ENCODE measurements around the gene TRAIP. TPM values are rescaled to one million over a fixed set of nuclear protein-coding genes. Genes with fewer than 3 reads are reported as not detected.
"Not testable (repeated sequence)": the region's sequence is repeated elsewhere in the genome, so short reads cannot be mapped to it uniquely, and the experiment has no call there.

The TRAIP gene
- total RNA-seq, 8 experiments from 2014 or later, result 0.66 to 15.3 (median 3.7) TPM

DNA sequence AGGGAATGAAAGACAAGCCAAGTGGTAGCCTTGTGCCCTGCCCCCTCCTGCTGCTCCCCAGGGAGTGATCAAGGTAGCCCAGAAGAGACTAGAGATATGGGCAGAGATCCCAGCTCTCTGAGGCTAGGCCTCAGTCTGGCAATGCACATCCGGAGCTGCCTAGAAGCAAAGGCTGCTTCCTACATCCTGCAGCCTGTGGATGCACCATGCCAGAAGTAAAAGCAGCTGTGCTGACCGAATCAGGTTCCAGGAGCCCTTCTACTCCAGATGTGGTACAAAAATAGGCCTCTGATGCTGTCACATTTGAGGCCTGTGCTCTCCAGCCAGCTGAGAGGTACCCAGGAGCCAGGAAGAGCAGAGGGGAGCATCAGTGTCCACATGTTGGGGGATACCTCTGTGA, 16.0 kb downstream of the TRAIP start:
- Histone ChIP-seq H3K4me3 (no peak overlapping the region), H3K4me1 (replicated peaks in 1 of 2) (no peaks in the 10 kb centered on the region), H3K27ac (no peak overlapping the region)
- in situ Hi-C loops (cut with MboI; ENCODE audit: low pct_unique_long_range_greater_than_20kb in 2 of 9, low sequenced_read_pairs in 9 of 9, unreplicated experiment in 9 of 9), result no loop called here
- WGBS, 10 experiments, result no CpG with 5 or more reads among the region's 2 CpGs
- no peak for ATAC-seq (replicated peaks in 6 of 8)

- WGBS, 10 experiments, result 0 to 100% (median 80%) methylated on average over 1 to 3 of the region's 6 CpGs; no CpG with 5 or more reads in 5 of the 10 experiments
- in situ Hi-C loops (cut with MboI; ENCODE audit: low pct_unique_long_range_greater_than_20kb in 2 of 9, low sequenced_read_pairs in 9 of 9, unreplicated experiment in 9 of 9), result no loop called here
- Histone ChIP-seq H3K27ac (no peak overlapping the region), H3K4me3 (no peak overlapping the region), H3K4me1 (replicated peaks in 1 of 2) (no peaks in the 10 kb centered on the region)
- peak; percentile 85 to 96 (median 90) for ATAC-seq (replicated peaks in 6 of 8)
These were observed 17.1 kb downstream of the TRAIP start for GRCh38 chr3:49839193-49839809.

- Histone ChIP-seq H3K27ac (no peak overlapping the region), H3K4me1 (replicated peaks in 1 of 2) (no peaks in the 10 kb centered on the region), H3K4me3 (no peak overlapping the region)
- no peak for ATAC-seq (replicated peaks in 6 of 8)
- in situ Hi-C loops (cut with MboI; ENCODE audit: low pct_unique_long_range_greater_than_20kb in 2 of 9, low sequenced_read_pairs in 9 of 9, unreplicated experiment in 9 of 9), result no loop called here
- 0 to 70% (median 20%) methylated on average over 1 to 2 of the region's 3 CpGs; no CpG with 5 or more reads in 6 of the 10 experiments for WGBS, 10 experiments
These were observed 25.0 kb downstream of the TRAIP start for GRCh38 chr3:49831341-49831740.

DNA sequence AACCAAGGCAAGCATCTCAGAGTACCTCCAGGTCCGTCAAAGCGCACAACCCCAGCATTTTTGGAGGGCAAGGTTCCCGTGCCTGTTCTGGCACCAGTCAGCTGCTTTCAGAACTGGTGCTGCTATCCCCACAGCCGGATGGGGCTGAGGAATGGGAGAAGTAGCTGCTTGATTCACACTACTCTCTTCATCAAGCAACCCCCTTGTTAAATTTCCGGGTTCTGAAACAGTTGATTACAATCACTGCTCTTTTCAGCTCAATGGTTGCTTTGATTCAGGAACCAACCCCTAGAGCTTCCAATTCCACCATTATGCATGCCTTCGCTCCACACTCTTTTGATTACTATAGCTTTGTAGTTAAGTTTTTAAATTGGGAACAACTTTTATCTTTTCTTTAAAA, 30.3 kb downstream of the TRAIP start:
- 60 to 100% (median 84%) methylated on average over 1 to 5 of the region's 6 CpGs; no CpG with 5 or more reads in 2 of the 10 experiments for WGBS, 10 experiments
- H3K4me3 ChIP-seq, result no peak overlapping the region

GRCh38 chr3:49823131-49823530, 33.2 kb downstream of the TRAIP start:
- H3K27ac ChIP-seq; H3K4me3 ChIP-seq; H3K4me1 ChIP-seq (replicated peaks in 1 of 2); ATAC-seq (replicated peaks in 6 of 8): not testable (repeated sequence)
- 75 to 100% (median 84%) methylated on average over 1 to 3 of the region's 3 CpGs; no CpG with 5 or more reads in 2 of the 10 experiments for whole genome bisulfite sequencing, 10 experiments
- in situ Hi-C loops (cut with MboI; ENCODE audit: low pct_unique_long_range_greater_than_20kb in 2 of 9, low sequenced_read_pairs in 9 of 9, unreplicated experiment in 9 of 9), result loop anchor here in 1 of 9 experiments (25.0 kb wide), 1 partner anchor 89 kb away; the partner anchor contains the start of gene MST1R

More for the DNA sequence above, 30.3 kb downstream of the TRAIP start:
- Histone ChIP-seq H3K27ac (no peak overlapping the region), H3K4me1 (replicated peaks in 1 of 2) (no peaks in the 10 kb centered on the region)
- in situ Hi-C loops (cut with MboI; ENCODE audit: low pct_unique_long_range_greater_than_20kb in 2 of 9, low sequenced_read_pairs in 9 of 9, unreplicated experiment in 9 of 9), result no loop called here
- no peak for ATAC-seq (replicated peaks in 6 of 8)

- no peak within 1 kb of the TSS for H3K4me3 ChIP-seq
- WGBS, 10 experiments, result 0 to 82% (median 71%) methylated on average over 1 to 7 of the region's 9 CpGs; no CpG with 5 or more reads in 5 of the 10 experiments
- peaks cover 0 to 4% of the 10 kb centered on the region in 2 donors for H3K4me1 ChIP-seq (replicated peaks in 1 of 2)
- ATAC-seq (replicated peaks in 6 of 8), result peak; percentile 33 to 97 (median 90)
- H3K27ac ChIP-seq, result peak within 1 kb of the TSS in 1 of 2 donors; percentile 62
- in situ Hi-C loops (cut with MboI; ENCODE audit: low pct_unique_long_range_greater_than_20kb in 2 of 9, low sequenced_read_pairs in 9 of 9, unreplicated experiment in 9 of 9), result loop anchor here in 1 of 9 experiments (25.0 kb wide), 1 partner anchor 99 kb away; the partner anchor contains the start of gene MST1R
These were observed 42.7 kb downstream of the TRAIP start, which contains the start of gene UBA7 for GRCh38 chr3:49813497-49814174. Gene UBA7, minus strand, starts transcription at chr3:49813953. Its CDS starts 166 bp downstream, at chr3:49813787.

GRCh38 chr3:49812916-49813496, 43.4 kb downstream of the TRAIP start:
- WGBS, 10 experiments, result 20 to 94% (median 80%) methylated on average over 1 to 6 of the region's 9 CpGs; no CpG with 5 or more reads in 5 of the 10 experiments
- H3K27ac ChIP-seq, result no peak overlapping the region
- ATAC-seq (replicated peaks in 6 of 8), result peak in 2 of 8 experiments; percentile 21 to 30
- peaks cover 0 to 4% of the 10 kb centered on the region in 2 donors for H3K4me1 ChIP-seq (replicated peaks in 1 of 2)
- H3K4me3 ChIP-seq, result no peak overlapping the region
- in situ Hi-C loops (cut with MboI; ENCODE audit: low pct_unique_long_range_greater_than_20kb in 2 of 9, low sequenced_read_pairs in 9 of 9, unreplicated experiment in 9 of 9), result loop anchor here in 1 of 9 experiments (25.0 kb wide), 1 partner anchor 99 kb away; the partner anchor contains the start of gene MST1R

DNA sequence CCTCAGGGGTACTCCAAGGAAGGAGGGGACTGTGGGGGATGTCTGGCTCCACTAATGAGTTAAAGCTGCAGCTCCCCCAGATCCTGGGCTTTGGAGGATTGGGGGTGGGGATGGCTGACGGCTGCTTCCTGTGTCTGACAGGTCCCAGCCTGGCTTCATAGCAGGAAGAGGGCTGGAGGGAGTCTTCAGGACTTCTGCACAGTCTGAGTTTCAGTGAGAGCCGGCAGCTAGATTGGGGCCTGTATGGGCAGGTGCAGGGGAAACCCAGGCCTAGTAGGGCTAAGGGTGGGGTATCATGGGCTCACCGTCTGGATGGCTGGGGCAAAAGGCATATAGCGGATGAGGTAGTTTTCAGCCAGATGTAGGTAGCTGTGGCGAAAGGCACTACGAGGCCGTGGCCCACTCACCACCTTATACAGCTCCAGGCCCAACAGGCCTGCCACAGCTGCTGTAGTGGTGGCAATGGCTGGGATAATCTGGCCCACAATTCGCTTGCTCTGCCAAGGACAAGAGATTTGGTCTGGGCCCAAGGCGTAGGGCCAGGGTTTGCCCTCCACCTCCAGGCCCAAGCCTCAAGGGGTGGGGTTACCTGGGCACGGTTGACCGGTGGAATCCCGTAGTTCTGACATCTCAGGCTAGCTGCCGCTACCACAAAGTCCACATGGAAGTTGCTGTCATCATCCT, 48.8 kb downstream of the TRAIP start:
- H3K27ac ChIP-seq, result no peak overlapping the region
- no peak overlapping the region for H3K4me3 ChIP-seq
- in situ Hi-C loops (cut with MboI; ENCODE audit: low pct_unique_long_range_greater_than_20kb in 2 of 9, low sequenced_read_pairs in 9 of 9, unreplicated experiment in 9 of 9), result loop anchor here in 1 of 9 experiments (25.0 kb wide), 1 partner anchor 105 kb away; the partner anchor contains the start of gene MST1R
- ATAC-seq (replicated peaks in 6 of 8), result no peak
- 83 to 100% (median 94%) methylated on average over 1 to 3 of the region's 13 CpGs; no CpG with 5 or more reads in 6 of the 10 experiments for WGBS, 10 experiments
- peaks cover 26 to 38% of the 10 kb centered on the region in 2 donors for H3K4me1 ChIP-seq (replicated peaks in 1 of 2)

- Histone ChIP-seq H3K4me3 (no peak overlapping the region), H3K4me1 (replicated peaks in 1 of 2) (peaks cover 26 to 38% of the 10 kb centered on the region in 2 donors), H3K27ac (no peak overlapping the region)
- in situ Hi-C loops (cut with MboI; ENCODE audit: low pct_unique_long_range_greater_than_20kb in 2 of 9, low sequenced_read_pairs in 9 of 9, unreplicated experiment in 9 of 9), result loop anchor here in 1 of 9 experiments (25.0 kb wide), 1 partner anchor 105 kb away; the partner anchor contains the start of gene MST1R
- 60 to 100% methylated on average over 1 of the region's 2 CpGs; no CpG with 5 or more reads in 8 of the 10 experiments for WGBS, 10 experiments
- no peak for ATAC-seq (replicated peaks in 6 of 8)
These were observed 49.5 kb downstream of the TRAIP start for GRCh38 chr3:49806850-49807249.

GRCh38 chr3:49805897-49806701, 50.3 kb downstream of the TRAIP start:
- no peak for ATAC-seq (replicated peaks in 6 of 8)
- peaks cover 26 to 38% of the 10 kb centered on the region in 2 donors for H3K4me1 ChIP-seq (replicated peaks in 1 of 2)
- no peak overlapping the region for H3K4me3 ChIP-seq
- in situ Hi-C loops (cut with MboI; ENCODE audit: low pct_unique_long_range_greater_than_20kb in 2 of 9, low sequenced_read_pairs in 9 of 9, unreplicated experiment in 9 of 9), result loop anchor here in 1 of 9 experiments (25.0 kb wide), 1 partner anchor 106 kb away; the partner anchor contains the start of gene MST1R
- WGBS, 10 experiments, result 28 to 80% methylated on average over 1 to 2 of the region's 11 CpGs; no CpG with 5 or more reads in 8 of the 10 experiments
- no peak overlapping the region for H3K27ac ChIP-seq

DNA sequence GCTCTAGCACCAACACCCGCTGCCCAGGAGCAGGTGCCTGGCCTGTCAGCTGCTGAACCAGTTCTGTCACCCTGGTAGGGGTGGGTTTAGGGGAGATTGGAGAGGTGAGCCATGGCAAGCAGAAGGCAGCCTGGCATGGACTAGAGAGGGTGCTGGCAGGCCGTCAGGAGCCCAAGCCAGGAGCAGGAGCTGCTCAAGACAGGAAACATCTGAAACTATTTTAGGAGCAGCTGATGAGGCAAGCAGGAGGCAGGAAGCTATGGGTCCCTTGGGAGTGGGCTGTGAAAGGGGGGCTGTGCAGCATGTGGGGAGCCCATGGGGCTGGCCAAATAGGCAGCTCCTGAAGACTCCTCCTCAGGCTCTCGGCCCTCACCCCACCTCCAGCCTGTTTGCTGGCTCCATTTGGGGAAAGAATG, 51.0 kb downstream of the TRAIP start:
- 60 to 100% (median 70%) methylated on average over 1 to 2 of the region's 3 CpGs; no CpG with 5 or more reads in 7 of the 10 experiments for WGBS, 10 experiments
- no peak overlapping the region for H3K4me3 ChIP-seq
- ATAC-seq (replicated peaks in 6 of 8), result no peak
- in situ Hi-C loops (cut with MboI; ENCODE audit: low pct_unique_long_range_greater_than_20kb in 2 of 9, low sequenced_read_pairs in 9 of 9, unreplicated experiment in 9 of 9), result loop anchor here in 1 of 9 experiments (25.0 kb wide), 1 partner anchor 107 kb away; the partner anchor contains the start of gene MST1R
- peaks cover 26 to 38% of the 10 kb centered on the region in 2 donors for H3K4me1 ChIP-seq (replicated peaks in 1 of 2)
- no peak overlapping the region for H3K27ac ChIP-seq

Data from motor neuron (in vitro differentiated cells).